HG02623 (cell line): Measurements from ENCODE around the gene FILIP1.

Experiments used
- ATAC-seq: cut with Tn5 transposase; IDR thresholded peaks from one replicate; pipeline ENCODE4 v1.9.1; 2021; ENCODE audit warnings: moderate library complexity; ENCODE audit not compliant: unreplicated experiment

FILIP1 gene

GRCh38 chr6:75497994-75498393 lies 4.4 kb upstream of the FILIP1 start:
- ATAC-seq = no peak

- ATAC-seq = no peak
Measured at GRCh38 chr6:75495011-75495410, 1.4 kb upstream of the FILIP1 start.

GRCh38 chr6:75494290-75494689 lies 690 bp upstream of the FILIP1 start:
- no peak for ATAC-seq

- ATAC-seq = peak; percentile 22
Measured at GRCh38 chr6:75492386-75493153, 1.0 kb downstream of the FILIP1 start.

- no peak for ATAC-seq
Measured at GRCh38 chr6:75491291-75491690, 2.3 kb downstream of the FILIP1 start.

GRCh38 chr6:75490706-75491105 lies 2.9 kb downstream of the FILIP1 start:
- no peak for ATAC-seq

GRCh38 chr6:75489025-75489424 lies 4.6 kb downstream of the FILIP1 start:
- ATAC-seq = no peak

- no peak for ATAC-seq
Measured at GRCh38 chr6:75488033-75488432, 5.6 kb downstream of the FILIP1 start.

- ATAC-seq = no peak
Measured at GRCh38 chr6:75486850-75487518, 6.6 kb downstream of the FILIP1 start.

GRCh38 chr6:75484535-75484934 lies 9.1 kb downstream of the FILIP1 start:
- peak; percentile 90 for ATAC-seq

- no peak for ATAC-seq
Measured at GRCh38 chr6:75483136-75483952, 10.3 kb downstream of the FILIP1 start.

GRCh38 chr6:75481936-75482593 lies 11.5 kb downstream of the FILIP1 start:
- ATAC-seq = no peak

GRCh38 chr6:75481394-75481793 lies 12.2 kb downstream of the FILIP1 start:
- no peak for ATAC-seq

- no peak for ATAC-seq
Measured at GRCh38 chr6:75480425-75480824, 13.2 kb downstream of the FILIP1 start.

- no peak for ATAC-seq
Measured at GRCh38 chr6:75479712-75480111, 13.9 kb downstream of the FILIP1 start.

- ATAC-seq = no peak
Measured at GRCh38 chr6:75478929-75479328, 14.7 kb downstream of the FILIP1 start.

- ATAC-seq = peak; percentile 47
Measured at GRCh38 chr6:75472885-75473284, 20.7 kb downstream of the FILIP1 start.

- ATAC-seq = no peak
Measured at GRCh38 chr6:75467966-75468365, 25.6 kb downstream of the FILIP1 start.

GRCh38 chr6:75467284-75467683 lies 26.3 kb downstream of the FILIP1 start:
- no peak for ATAC-seq

GRCh38 chr6:75466636-75467035 lies 27.0 kb downstream of the FILIP1 start:
- ATAC-seq = no peak

GRCh38 chr6:75463908-75464307 lies 29.7 kb downstream of the FILIP1 start:
- ATAC-seq = no peak
